Testis (tissue), 3 donors: ENCODE measurements around the gene LMAN1. TPM values are rescaled to one million over a fixed set of nuclear protein-coding genes. Genes with fewer than 3 reads are reported as not detected.
A peak's percentile ranks its signal among the peaks of the same experiment; 100 is the strongest.

Experiments
- DNase-seq: peaks from one replicate; pipeline ENCODE4 v3.0.0-alpha.2; 2019
- H3K27ac ChIP-seq, 2 donors: fragments of 200-600 bp; sonication (generic); one replicate each; pipeline ENCODE4 v1.5.1; 2019
- H3K27me3 ChIP-seq: fragments of 200-600 bp; sonication (generic); one replicate; pipeline ENCODE4 v1.5.1; 2019
- H3K36me3 ChIP-seq: fragments of 200-600 bp; sonication (generic); one replicate; pipeline ENCODE4 v1.5.1; 2017; ENCODE audit warnings: low read depth; ENCODE audit errors: missing control alignments
- H3K4me1 ChIP-seq: fragments of 200-600 bp; sonication (generic); one replicate; pipeline ENCODE4 v1.5.1; 2019
- H3K4me3 ChIP-seq, 2 donors: fragments of 200-600 bp; sonication (generic); one replicate each; pipeline ENCODE4 v1.5.1; 2017 to 2019
- H3K9me3 ChIP-seq: fragments of 200-600 bp; sonication (generic); one replicate; pipeline ENCODE4 v1.5.1; 2017
- POLR2A ChIP-seq: fragments of 450-650 bp; IDR thresholded peaks from one replicate; pipeline ENCODE4 v1.6.1; 2017; ENCODE audit warnings: antibody characterized with exemption, mild to moderate bottlenecking, moderate library complexity
- WGBS, 2 donors: methylation state at CpG; one replicate each; pipeline ENCODE4 v1.1.5; 2018; 5-methylcytosine and 5-hydroxymethylcytosine counted together
- intact Hi-C: fragments of 100-400 bp; cut with DNase I; formaldehyde crosslinking; loops from one replicate; pipeline ENCODE4 v1.15.1; 2023; ENCODE audit warnings: low total_unique reads
- polyA plus RNA-seq: library from polyadenylated mRNA; stranded (reverse); fragments of 350-450 nt; fragmentation: Illumina TruSeq; extraction: RNeasy Lipid Tissue Mini Kit (QIAGEN cat#74804); gene quantifications from one replicate; pipeline ENCODE4 v1.2.3, GENCODE V29; 2014; ENCODE audit warnings: low read depth, low replicate concordance; ENCODE audit not compliant: insufficient read depth
- total RNA-seq, 2 donors: library from RNA; depleted of rRNA; stranded (reverse); fragments of >200 nt; gene quantifications; one replicate each; pipeline ENCODE4 v1.2.3, GENCODE V29; 2016
- TF ChIP-seq, protein P1 (sequence below), 3 experiments: fragments of 450-650 bp in 2 of 3; fragments of 200-600 bp in 1 of 3; sonication (generic) in 1 of 3; IDR thresholded peaks; one replicate each; pipeline ENCODE4 v1.5.1; 2016 to 2019; ENCODE audit warnings: antibody characterized with exemption in 3 of 3, mild to moderate bottlenecking in 2 of 3, moderate library complexity in 1 of 3

The LMAN1 gene
- total and polyA plus RNA-seq, 3 donors from 2014 or later = 35.3 to 98.9 (median 72.9) TPM

DNA sequence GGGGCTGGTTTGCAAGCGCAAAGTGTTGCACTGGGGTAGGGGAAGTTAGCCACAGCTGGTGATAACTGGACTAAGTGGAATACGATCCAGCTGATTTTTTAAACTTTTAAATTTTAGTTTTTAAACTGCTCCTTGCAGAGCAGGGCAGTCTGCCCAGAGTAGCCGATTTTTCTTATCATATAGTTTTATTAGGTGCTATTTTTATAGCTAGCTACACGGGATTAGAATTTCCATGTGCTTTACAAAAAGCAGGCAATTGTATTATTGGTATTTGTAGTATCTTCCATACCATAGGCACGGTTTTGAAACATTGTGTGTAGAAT is 50.2 kb downstream of the LMAN1 start:
- H3K4me3 ChIP-seq = peak overlapping the region; percentile 22 to 56
- no peak for DNase-seq
- no peaks in the 10 kb centered on the region for H3K9me3 ChIP-seq
- no peak overlapping the region for H3K27ac ChIP-seq
- peaks cover 5% of the 10 kb centered on the region for H3K4me1 ChIP-seq
- TF ChIP-seq, protein P1, sequence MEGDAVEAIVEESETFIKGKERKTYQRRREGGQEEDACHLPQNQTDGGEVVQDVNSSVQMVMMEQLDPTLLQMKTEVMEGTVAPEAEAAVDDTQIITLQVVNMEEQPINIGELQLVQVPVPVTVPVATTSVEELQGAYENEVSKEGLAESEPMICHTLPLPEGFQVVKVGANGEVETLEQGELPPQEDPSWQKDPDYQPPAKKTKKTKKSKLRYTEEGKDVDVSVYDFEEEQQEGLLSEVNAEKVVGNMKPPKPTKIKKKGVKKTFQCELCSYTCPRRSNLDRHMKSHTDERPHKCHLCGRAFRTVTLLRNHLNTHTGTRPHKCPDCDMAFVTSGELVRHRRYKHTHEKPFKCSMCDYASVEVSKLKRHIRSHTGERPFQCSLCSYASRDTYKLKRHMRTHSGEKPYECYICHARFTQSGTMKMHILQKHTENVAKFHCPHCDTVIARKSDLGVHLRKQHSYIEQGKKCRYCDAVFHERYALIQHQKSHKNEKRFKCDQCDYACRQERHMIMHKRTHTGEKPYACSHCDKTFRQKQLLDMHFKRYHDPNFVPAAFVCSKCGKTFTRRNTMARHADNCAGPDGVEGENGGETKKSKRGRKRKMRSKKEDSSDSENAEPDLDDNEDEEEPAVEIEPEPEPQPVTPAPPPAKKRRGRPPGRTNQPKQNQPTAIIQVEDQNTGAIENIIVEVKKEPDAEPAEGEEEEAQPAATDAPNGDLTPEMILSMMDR (IDR thresholded peaks at IDR 0.05) = no peak
- TF ChIP-seq POLR2A = no peak
- H3K36me3 ChIP-seq = no peaks in the 10 kb centered on the region
- H3K27me3 ChIP-seq = no peaks in the 10 kb centered on the region
- 3 to 4% methylated on average over 5 of the region's 5 CpGs for WGBS, 2 donors
- intact Hi-C loops = loop anchor here (10.0 kb wide), 1 partner anchor 96 kb away; no protein-coding TSS in a partner anchor

DNA sequence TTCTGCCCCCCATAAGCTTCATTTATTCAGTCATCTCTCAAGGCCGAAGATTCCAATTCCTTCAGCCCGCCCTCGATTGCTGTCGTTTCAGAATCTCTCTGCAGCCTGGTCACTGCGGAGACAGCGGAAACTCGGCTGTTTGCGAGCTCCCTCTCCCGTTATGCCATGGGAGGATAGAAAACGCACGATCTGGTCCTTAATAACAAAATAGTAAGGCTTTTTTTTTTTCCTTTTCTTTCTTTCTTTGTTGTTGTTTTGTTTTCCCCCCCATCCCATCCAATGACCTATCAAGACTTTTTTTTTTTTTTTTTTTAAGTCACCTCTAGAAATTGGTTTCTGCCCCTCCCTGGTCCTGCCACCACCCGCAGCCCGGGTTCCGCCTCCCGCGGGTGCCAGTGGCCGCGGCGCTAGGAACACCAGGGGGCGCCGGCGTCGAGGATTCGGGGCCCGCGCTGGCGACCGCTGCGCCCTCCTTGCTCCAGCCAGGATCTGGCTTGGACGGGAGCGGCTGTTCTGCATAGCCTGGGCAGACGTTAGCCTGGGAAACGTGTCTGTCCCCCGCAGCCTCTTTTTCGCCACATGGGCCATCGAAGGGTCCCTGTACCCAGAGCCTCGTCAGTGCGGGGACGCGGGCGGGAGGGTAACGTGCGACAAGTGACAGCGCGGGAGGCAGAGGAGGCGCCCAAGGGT is 50.7 kb downstream of the LMAN1 start:
- intact Hi-C loops = loop anchor here (10.0 kb wide), 1 partner anchor 96 kb away; no protein-coding TSS in a partner anchor
- peak; percentile 83 for DNase-seq
- no peak for TF ChIP-seq POLR2A
- TF ChIP-seq, protein P1 (IDR thresholded peaks at IDR 0.05) = peak in 2 of 3 experiments; percentile 64 to 76
- peak overlapping the region; percentile 22 to 56 for H3K4me3 ChIP-seq
- WGBS, 2 donors = 2% methylated on average over 37 to 46 of the region's 46 CpGs
- H3K27ac ChIP-seq = no peak overlapping the region
- no peaks in the 10 kb centered on the region for H3K27me3 ChIP-seq
- peaks cover 5% of the 10 kb centered on the region for H3K4me1 ChIP-seq
- H3K9me3 ChIP-seq = no peaks in the 10 kb centered on the region
- H3K36me3 ChIP-seq = no peaks in the 10 kb centered on the region

GRCh38 chr18:59306640-59307039 is 52.4 kb downstream of the LMAN1 start:
- Histone ChIP-seq H3K4me1 (peaks cover 5% of the 10 kb centered on the region), H3K4me3 (no peak overlapping the region), H3K9me3 (no peaks in the 10 kb centered on the region), H3K36me3 (no peaks in the 10 kb centered on the region), H3K27me3 (no peaks in the 10 kb centered on the region), H3K27ac (no peak overlapping the region)
- DNase-seq = no peak
- no peak for TF ChIP-seq POLR2A
- TF ChIP-seq, protein P1 (IDR thresholded peaks at IDR 0.05) = no peak
- WGBS, 2 donors = 88 to 89% methylated on average over 6 of the region's 6 CpGs
- intact Hi-C loops = loop anchor here (10.0 kb wide), 1 partner anchor 98 kb away; no protein-coding TSS in a partner anchor

GRCh38 chr18:59305295-59305694 is 53.8 kb downstream of the LMAN1 start:
- intact Hi-C loops = loop anchor here (10.0 kb wide), 1 partner anchor 100 kb away; no protein-coding TSS in a partner anchor
- Histone ChIP-seq H3K4me1 (peaks cover 5% of the 10 kb centered on the region), H3K27me3 (no peaks in the 10 kb centered on the region), H3K36me3 (no peaks in the 10 kb centered on the region), H3K9me3 (no peaks in the 10 kb centered on the region), H3K4me3 (no peak overlapping the region), H3K27ac (no peak overlapping the region)
- no peak for DNase-seq
- TF ChIP-seq POLR2A = no peak
- TF ChIP-seq, protein P1 (IDR thresholded peaks at IDR 0.05) = no peak
- 77 to 86% methylated on average over 4 of the region's 4 CpGs for WGBS, 2 donors
